GM23338 (cell line): ENCODE data around the gene IFNG-AS1. TPM values are rescaled to one million over a fixed set of nuclear protein-coding genes. Genes with fewer than 3 reads are reported as not detected.

ENCODE experiments used
- ATAC-seq: fragments of 200-7000 bp; cut with Tn5 transposase; 3 replicates; pipeline ENCODE4 v1.9.1; 2020
- DNase-seq: peaks from one replicate; pipeline ENCODE4 v3.0.0-alpha.2; 2015; ENCODE audit warnings: low spot score
- H2AFZ ChIP-seq: fragments of 200-600 bp; sonication (generic); 2 replicates; pipeline ENCODE4 v1.8.0; 2016; ENCODE audit warnings: antibody characterized with exemption, mild to moderate bottlenecking, moderate library complexity
- H3F3A ChIP-seq: fragments of 200-600 bp; sonication (generic); replicated peaks from 2 replicates; pipeline ENCODE4 v1.8.0; 2017; ENCODE audit warnings: antibody characterized with exemption, mixed run types, low read depth
- H3K27ac ChIP-seq: fragments of 200-600 bp; sonication (generic); 2 replicates; pipeline ENCODE4 v1.6.1; 2016; ENCODE audit warnings: low read depth
- H3K27me3 ChIP-seq: fragments of 200-600 bp; sonication (generic); 2 replicates; pipeline ENCODE4 v1.8.0; 2016; ENCODE audit warnings: mild to moderate bottlenecking, mixed run types, moderate library complexity; ENCODE audit not compliant: insufficient read depth
- H3K36me3 ChIP-seq: fragments of 200-600 bp; sonication (generic); 2 replicates; pipeline ENCODE4 v1.8.0; 2016; ENCODE audit warnings: mild to moderate bottlenecking; ENCODE audit not compliant: insufficient read depth
- H3K4me1 ChIP-seq: fragments of 200-600 bp; sonication (generic); 2 replicates; pipeline ENCODE4 v1.8.0; 2016; ENCODE audit warnings: mild to moderate bottlenecking, moderate library complexity; ENCODE audit not compliant: insufficient read depth
- H3K4me2 ChIP-seq: fragments of 200-600 bp; sonication (generic); 2 replicates; pipeline ENCODE4 v1.7.1; 2017; ENCODE audit warnings: mixed run types
- H3K4me3 ChIP-seq: fragments of 200-600 bp; sonication (generic); 2 replicates; pipeline ENCODE4 v1.6.1; 2016; ENCODE audit warnings: mixed run types
- H3K79me2 ChIP-seq: fragments of 200-600 bp; sonication (generic); replicated peaks from 2 replicates; pipeline ENCODE4 v1.8.0; 2017; ENCODE audit warnings: mild to moderate bottlenecking; ENCODE audit not compliant: insufficient read depth
- H3K9me2 ChIP-seq: fragments of 200-600 bp; sonication (generic); 2 replicates; pipeline ENCODE4 v1.8.0; 2017; ENCODE audit not compliant: insufficient read depth
- H4K20me1 ChIP-seq: fragments of 200-600 bp; sonication (generic); replicated peaks from 2 replicates; pipeline ENCODE4 v1.8.0; 2017; ENCODE audit warnings: mild to moderate bottlenecking; ENCODE audit not compliant: insufficient read depth
- H3K27ac Mint-ChIP-seq: 2 replicates; pipeline ENCODE4 v1.8.0; 2020; ENCODE audit warnings: inconsistent platforms, mild to moderate bottlenecking, moderate library complexity, mixed read lengths
- H3K27me3 Mint-ChIP-seq: 3 replicates; pipeline ENCODE4 v1.8.0; 2022; ENCODE audit warnings: low read depth, mild to moderate bottlenecking, moderate library complexity, mixed read lengths, inconsistent platforms; ENCODE audit not compliant: insufficient read depth, poor library complexity
- H3K36me3 Mint-ChIP-seq: 3 replicates; pipeline ENCODE4 v1.8.0; 2021; ENCODE audit warnings: low read depth, mild to moderate bottlenecking, inconsistent platforms, moderate library complexity, mixed read lengths
- H3K4me1 Mint-ChIP-seq: 3 replicates; pipeline ENCODE4 v1.8.0; 2020; ENCODE audit warnings: mild to moderate bottlenecking, inconsistent platforms, mixed read lengths
- H3K4me3 Mint-ChIP-seq: 3 replicates; pipeline ENCODE4 v1.8.0; 2021; ENCODE audit warnings: moderate library complexity, mild to moderate bottlenecking, inconsistent platforms, mixed read lengths
- H3K9me3 Mint-ChIP-seq: 3 replicates; pipeline ENCODE4 v1.8.0; 2020; ENCODE audit warnings: moderate library complexity, mild to moderate bottlenecking, inconsistent platforms, mixed read lengths
- CREB1 ChIP-seq: fragments of 250-450 bp; sonication (Bioruptor Pico); IDR thresholded peaks from 2 replicates; pipeline ENCODE4 v1.5.0; 2020; ENCODE audit warnings: low read depth, mild to moderate bottlenecking, moderate library complexity
- EZH2 ChIP-seq: fragments of 200-600 bp; sonication (generic); IDR thresholded peaks from one replicate; pipeline ENCODE4 v1.8.0; 2017; ENCODE audit warnings: antibody characterized with exemption, mild to moderate bottlenecking, low read depth; ENCODE audit not compliant: unreplicated experiment
- EZH2phosphoT487 ChIP-seq: fragments of 200-600 bp; sonication (generic); IDR thresholded peaks from one replicate; pipeline ENCODE4 v1.8.1; 2018; ENCODE audit warnings: antibody characterized with exemption; ENCODE audit not compliant: unreplicated experiment
- JUNB ChIP-seq: IDR thresholded peaks from one replicate; pipeline ENCODE4 v1.6.1; 2016; ENCODE audit warnings: antibody characterized with exemption; ENCODE audit not compliant: unreplicated experiment
- NANOG ChIP-seq: IDR thresholded peaks from 2 replicates; pipeline ENCODE4 v1.6.1; 2016; ENCODE audit warnings: antibody characterized with exemption, borderline replicate concordance
- POLR2AphosphoS5 ChIP-seq: IDR thresholded peaks from 2 replicates; pipeline ENCODE4 v1.6.1; 2016; ENCODE audit warnings: antibody characterized with exemption, low read depth
- STAT1 ChIP-seq: IDR thresholded peaks from one replicate; pipeline ENCODE4 v1.6.1; 2016; ENCODE audit warnings: antibody characterized with exemption; ENCODE audit not compliant: unreplicated experiment
- ZNF114 ChIP-seq: fragments of 250-450 bp; sonication (Bioruptor Pico); IDR thresholded peaks from 2 replicates; pipeline ENCODE4 v1.5.0; 2020; ENCODE audit warnings: mild to moderate bottlenecking, moderate library complexity
- ZNF331 ChIP-seq: fragments of 250-450 bp; sonication (Bioruptor Pico); IDR thresholded peaks from 2 replicates; pipeline ENCODE4 v1.5.0; 2020; ENCODE audit warnings: low read depth, mild to moderate bottlenecking, moderate library complexity
- polyA plus RNA-seq: library from polyadenylated mRNA; unstranded; fragments of >200 nt; fragmentation: Nextera tagmentation; extraction: Ambion mirVana; gene quantifications from 2 replicates; pipeline ENCODE4 v1.2.1, GENCODE V29; 2016
- total RNA-seq: library from RNA; depleted of rRNA; stranded (reverse); fragments of >200 nt; shearing (Covaris generic); gene quantifications from 2 replicates; pipeline ENCODE4 v1.2.3, GENCODE V29; 2014
- TF ChIP-seq, protein P1 (sequence below), 2 experiments: fragments of 200-600 bp in 1 of 2; sonication (generic) in 1 of 2; conservative IDR thresholded peaks; 2 replicates each; pipeline versions ENCODE4 v1.5.1 to v1.6.1; 2016 to 2017; ENCODE audit warnings: antibody characterized with exemption in 2 of 2, low read depth in 2 of 2, mild to moderate bottlenecking in 2 of 2, moderate library complexity in 1 of 2
- TF ChIP-seq, protein P2 (sequence below): fragments of 250-450 bp; sonication (Bioruptor Pico); IDR thresholded peaks from 2 replicates; pipeline ENCODE4 v1.5.0; 2020; ENCODE audit warnings: mild to moderate bottlenecking, moderate library complexity
- TF ChIP-seq, protein P3 (sequence below): IDR thresholded peaks from one replicate; pipeline ENCODE4 v1.6.1; 2018; ENCODE audit warnings: antibody characterized with exemption; ENCODE audit not compliant: unreplicated experiment

IFNG-AS1 gene
- total and polyA plus RNA-seq, 2 experiments from 2014 or later: not detected

DNA sequence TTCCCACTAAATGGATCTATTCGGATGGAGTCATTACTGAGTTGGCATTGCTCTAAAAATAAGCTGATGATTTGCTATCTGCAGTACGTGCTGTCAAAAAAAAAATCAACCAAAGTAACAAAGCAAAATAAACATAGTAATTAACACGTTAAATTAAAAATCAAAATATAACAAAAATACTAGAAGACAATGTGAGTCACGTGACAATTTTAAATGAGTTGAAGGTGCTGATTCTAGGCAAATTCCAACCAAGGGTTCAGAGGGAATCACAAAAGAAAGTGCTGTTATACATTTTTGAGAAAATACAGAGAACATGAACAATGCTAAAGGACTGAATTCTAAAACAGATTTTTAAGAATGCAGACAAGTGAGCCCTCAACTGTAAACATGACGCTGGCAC, 45.2 kb upstream of the IFNG-AS1 start (continued):
- TF ChIP-seq, protein P1, sequence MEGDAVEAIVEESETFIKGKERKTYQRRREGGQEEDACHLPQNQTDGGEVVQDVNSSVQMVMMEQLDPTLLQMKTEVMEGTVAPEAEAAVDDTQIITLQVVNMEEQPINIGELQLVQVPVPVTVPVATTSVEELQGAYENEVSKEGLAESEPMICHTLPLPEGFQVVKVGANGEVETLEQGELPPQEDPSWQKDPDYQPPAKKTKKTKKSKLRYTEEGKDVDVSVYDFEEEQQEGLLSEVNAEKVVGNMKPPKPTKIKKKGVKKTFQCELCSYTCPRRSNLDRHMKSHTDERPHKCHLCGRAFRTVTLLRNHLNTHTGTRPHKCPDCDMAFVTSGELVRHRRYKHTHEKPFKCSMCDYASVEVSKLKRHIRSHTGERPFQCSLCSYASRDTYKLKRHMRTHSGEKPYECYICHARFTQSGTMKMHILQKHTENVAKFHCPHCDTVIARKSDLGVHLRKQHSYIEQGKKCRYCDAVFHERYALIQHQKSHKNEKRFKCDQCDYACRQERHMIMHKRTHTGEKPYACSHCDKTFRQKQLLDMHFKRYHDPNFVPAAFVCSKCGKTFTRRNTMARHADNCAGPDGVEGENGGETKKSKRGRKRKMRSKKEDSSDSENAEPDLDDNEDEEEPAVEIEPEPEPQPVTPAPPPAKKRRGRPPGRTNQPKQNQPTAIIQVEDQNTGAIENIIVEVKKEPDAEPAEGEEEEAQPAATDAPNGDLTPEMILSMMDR (conservative IDR thresholded peaks at IDR 0.05; ENCODE audit: low read depth in 2 of 2): no peak

DNA sequence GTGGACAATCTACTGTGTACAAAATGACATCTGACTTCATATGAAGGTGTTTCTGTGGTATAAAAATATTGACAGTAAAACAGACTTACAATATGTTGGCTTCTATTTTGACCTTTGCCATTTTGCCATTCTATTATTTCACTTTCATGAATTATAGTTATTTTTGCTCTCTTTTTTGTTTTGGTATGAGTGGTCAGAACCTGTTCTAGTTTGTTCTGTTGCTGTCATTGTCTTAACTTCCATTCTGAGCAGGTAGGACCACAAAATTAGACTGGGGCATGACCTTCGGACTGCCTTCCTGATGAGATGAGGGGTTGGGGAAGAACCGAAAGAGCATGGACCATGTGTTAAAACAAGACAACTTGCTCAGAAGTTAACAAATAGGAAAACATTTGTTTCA, 36.5 kb upstream of the IFNG-AS1 start:
- DNase-seq: no peak
- Histone ChIP-seq H3K9me2 (peaks cover 3% of the 10 kb centered on the region; the same call in 1 of the 2 replicates), H4K20me1 (no peaks in the 10 kb centered on the region), H2AFZ (no peak overlapping the region), H3K4me3 (no peak overlapping the region), H3K27me3 (no peaks in the 10 kb centered on the region), H3K4me2 (no peak overlapping the region), H3K4me1 (no peaks in the 10 kb centered on the region), H3K36me3 (no peaks in the 10 kb centered on the region), H3K27ac (no peak overlapping the region), H3F3A (no peaks in the 10 kb centered on the region), H3K79me2 (no peaks in the 10 kb centered on the region)
- no peak overlapping the region for H3K27ac Mint-ChIP-seq
- peaks cover 6% of the 10 kb centered on the region for H3K27me3 Mint-ChIP-seq
- H3K36me3 Mint-ChIP-seq: no peaks in the 10 kb centered on the region
- H3K4me3 Mint-ChIP-seq: no peak overlapping the region
- H3K4me1 Mint-ChIP-seq: no peaks in the 10 kb centered on the region
- no peak for ATAC-seq
- H3K9me3 Mint-ChIP-seq: no peaks in the 10 kb centered on the region
- TF ChIP-seq CREB1 (CRISPR knock-in tag) (no peak), NANOG (no peak), ZNF331 (CRISPR knock-in tag) (no peak), EZH2 (no peak), STAT1 (no peak), POLR2AphosphoS5 (no peak), JUNB (no peak), ZNF114 (CRISPR knock-in tag) (no peak), EZH2phosphoT487 (no peak)
- TF ChIP-seq, protein P2, sequence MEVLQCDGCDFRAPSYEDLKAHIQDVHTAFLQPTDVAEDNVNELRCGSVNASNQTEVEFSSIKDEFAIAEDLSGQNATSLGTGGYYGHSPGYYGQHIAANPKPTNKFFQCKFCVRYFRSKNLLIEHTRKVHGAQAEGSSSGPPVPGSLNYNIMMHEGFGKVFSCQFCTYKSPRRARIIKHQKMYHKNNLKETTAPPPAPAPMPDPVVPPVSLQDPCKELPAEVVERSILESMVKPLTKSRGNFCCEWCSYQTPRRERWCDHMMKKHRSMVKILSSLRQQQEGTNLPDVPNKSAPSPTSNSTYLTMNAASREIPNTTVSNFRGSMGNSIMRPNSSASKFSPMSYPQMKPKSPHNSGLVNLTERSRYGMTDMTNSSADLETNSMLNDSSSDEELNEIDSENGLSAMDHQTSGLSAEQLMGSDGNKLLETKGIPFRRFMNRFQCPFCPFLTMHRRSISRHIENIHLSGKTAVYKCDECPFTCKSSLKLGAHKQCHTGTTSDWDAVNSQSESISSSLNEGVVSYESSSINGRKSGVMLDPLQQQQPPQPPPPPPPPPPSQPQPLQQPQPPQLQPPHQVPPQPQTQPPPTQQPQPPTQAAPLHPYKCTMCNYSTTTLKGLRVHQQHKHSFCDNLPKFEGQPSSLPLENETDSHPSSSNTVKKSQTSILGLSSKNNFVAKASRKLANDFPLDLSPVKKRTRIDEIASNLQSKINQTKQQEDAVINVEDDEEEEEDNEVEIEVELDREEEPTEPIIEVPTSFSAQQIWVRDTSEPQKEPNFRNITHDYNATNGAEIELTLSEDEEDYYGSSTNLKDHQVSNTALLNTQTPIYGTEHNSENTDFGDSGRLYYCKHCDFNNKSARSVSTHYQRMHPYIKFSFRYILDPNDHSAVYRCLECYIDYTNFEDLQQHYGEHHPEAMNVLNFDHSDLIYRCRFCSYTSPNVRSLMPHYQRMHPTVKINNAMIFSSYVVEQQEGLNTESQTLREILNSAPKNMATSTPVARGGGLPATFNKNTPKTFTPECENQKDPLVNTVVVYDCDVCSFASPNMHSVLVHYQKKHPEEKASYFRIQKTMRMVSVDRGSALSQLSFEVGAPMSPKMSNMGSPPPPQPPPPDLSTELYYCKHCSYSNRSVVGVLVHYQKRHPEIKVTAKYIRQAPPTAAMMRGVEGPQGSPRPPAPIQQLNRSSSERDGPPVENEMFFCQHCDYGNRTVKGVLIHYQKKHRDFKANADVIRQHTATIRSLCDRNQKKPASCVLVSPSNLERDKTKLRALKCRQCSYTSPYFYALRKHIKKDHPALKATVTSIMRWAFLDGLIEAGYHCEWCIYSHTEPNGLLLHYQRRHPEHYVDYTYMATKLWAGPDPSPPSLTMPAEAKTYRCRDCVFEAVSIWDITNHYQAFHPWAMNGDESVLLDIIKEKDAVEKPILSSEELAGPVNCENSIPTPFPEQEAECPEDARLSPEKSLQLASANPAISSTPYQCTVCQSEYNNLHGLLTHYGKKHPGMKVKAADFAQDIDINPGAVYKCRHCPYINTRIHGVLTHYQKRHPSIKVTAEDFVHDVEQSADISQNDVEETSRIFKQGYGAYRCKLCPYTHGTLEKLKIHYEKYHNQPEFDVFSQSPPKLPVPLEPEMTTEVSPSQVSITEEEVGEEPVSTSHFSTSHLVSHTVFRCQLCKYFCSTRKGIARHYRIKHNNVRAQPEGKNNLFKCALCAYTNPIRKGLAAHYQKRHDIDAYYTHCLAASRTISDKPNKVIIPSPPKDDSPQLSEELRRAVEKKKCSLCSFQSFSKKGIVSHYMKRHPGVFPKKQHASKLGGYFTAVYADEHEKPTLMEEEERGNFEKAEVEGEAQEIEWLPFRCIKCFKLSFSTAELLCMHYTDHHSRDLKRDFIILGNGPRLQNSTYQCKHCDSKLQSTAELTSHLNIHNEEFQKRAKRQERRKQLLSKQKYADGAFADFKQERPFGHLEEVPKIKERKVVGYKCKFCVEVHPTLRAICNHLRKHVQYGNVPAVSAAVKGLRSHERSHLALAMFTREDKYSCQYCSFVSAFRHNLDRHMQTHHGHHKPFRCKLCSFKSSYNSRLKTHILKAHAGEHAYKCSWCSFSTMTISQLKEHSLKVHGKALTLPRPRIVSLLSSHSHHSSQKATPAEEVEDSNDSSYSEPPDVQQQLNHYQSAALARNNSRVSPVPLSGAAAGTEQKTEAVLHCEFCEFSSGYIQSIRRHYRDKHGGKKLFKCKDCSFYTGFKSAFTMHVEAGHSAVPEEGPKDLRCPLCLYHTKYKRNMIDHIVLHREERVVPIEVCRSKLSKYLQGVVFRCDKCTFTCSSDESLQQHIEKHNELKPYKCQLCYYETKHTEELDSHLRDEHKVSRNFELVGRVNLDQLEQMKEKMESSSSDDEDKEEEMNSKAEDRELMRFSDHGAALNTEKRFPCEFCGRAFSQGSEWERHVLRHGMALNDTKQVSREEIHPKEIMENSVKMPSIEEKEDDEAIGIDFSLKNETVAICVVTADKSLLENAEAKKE: no peak
- TF ChIP-seq, protein P3, sequence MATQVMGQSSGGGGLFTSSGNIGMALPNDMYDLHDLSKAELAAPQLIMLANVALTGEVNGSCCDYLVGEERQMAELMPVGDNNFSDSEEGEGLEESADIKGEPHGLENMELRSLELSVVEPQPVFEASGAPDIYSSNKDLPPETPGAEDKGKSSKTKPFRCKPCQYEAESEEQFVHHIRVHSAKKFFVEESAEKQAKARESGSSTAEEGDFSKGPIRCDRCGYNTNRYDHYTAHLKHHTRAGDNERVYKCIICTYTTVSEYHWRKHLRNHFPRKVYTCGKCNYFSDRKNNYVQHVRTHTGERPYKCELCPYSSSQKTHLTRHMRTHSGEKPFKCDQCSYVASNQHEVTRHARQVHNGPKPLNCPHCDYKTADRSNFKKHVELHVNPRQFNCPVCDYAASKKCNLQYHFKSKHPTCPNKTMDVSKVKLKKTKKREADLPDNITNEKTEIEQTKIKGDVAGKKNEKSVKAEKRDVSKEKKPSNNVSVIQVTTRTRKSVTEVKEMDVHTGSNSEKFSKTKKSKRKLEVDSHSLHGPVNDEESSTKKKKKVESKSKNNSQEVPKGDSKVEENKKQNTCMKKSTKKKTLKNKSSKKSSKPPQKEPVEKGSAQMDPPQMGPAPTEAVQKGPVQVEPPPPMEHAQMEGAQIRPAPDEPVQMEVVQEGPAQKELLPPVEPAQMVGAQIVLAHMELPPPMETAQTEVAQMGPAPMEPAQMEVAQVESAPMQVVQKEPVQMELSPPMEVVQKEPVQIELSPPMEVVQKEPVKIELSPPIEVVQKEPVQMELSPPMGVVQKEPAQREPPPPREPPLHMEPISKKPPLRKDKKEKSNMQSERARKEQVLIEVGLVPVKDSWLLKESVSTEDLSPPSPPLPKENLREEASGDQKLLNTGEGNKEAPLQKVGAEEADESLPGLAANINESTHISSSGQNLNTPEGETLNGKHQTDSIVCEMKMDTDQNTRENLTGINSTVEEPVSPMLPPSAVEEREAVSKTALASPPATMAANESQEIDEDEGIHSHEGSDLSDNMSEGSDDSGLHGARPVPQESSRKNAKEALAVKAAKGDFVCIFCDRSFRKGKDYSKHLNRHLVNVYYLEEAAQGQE: no peak
- TF ChIP-seq, protein P1 (conservative IDR thresholded peaks at IDR 0.05; ENCODE audit: low read depth in 2 of 2): no peak
